DOHH2 (cell line): ENCODE data around the gene AMD1.

ENCODE experiments used
- H3F3A ChIP-seq: fragments of 200-600 bp; sonication (generic), shearing (Covaris generic); 2 replicates; pipeline ENCODE4 v1.6.0; 2016; ENCODE audit warnings: antibody characterized with exemption, mild to moderate bottlenecking; ENCODE audit not compliant: control insufficient read depth, insufficient read depth
- H3K27ac ChIP-seq: fragments of 200-600 bp; sonication (generic); 2 replicates; pipeline ENCODE4 v1.5.1; 2014; ENCODE audit warnings: low read depth, mild to moderate bottlenecking, low read length, moderate library complexity
- H3K27me3 ChIP-seq: fragments of 200-600 bp; sonication (generic); 2 replicates; pipeline ENCODE4 v1.6.1; 2014; ENCODE audit warnings: mild to moderate bottlenecking, low read length, mixed read lengths; ENCODE audit not compliant: control insufficient read depth
- H3K36me3 ChIP-seq: fragments of 200-600 bp; sonication (generic); 2 replicates; pipeline ENCODE4 v1.6.1; 2014; ENCODE audit warnings: mild to moderate bottlenecking, low read length, moderate library complexity, mixed read lengths; ENCODE audit not compliant: control insufficient read depth
- H3K4me1 ChIP-seq: fragments of 200-600 bp; sonication (generic); 2 replicates; pipeline ENCODE4 v1.6.1; 2014; ENCODE audit warnings: mild to moderate bottlenecking, low read length, mixed read lengths; ENCODE audit not compliant: control insufficient read depth
- H3K4me2 ChIP-seq: fragments of 200-600 bp; sonication (generic); 2 replicates; pipeline ENCODE4 v1.6.0; 2014; ENCODE audit warnings: mild to moderate bottlenecking, low read length, moderate library complexity
- H3K4me3 ChIP-seq: fragments of 200-600 bp; sonication (generic); 2 replicates; pipeline ENCODE4 v1.5.1; 2014; ENCODE audit warnings: mild to moderate bottlenecking, low read length, mixed read lengths
- H3K79me2 ChIP-seq: fragments of 200-600 bp; sonication (generic); 2 replicates; pipeline ENCODE4 v1.6.1; 2014; ENCODE audit warnings: mild to moderate bottlenecking, low read length, mixed read lengths; ENCODE audit not compliant: control insufficient read depth
- H3K9me2 ChIP-seq: fragments of 200-600 bp; sonication (generic); replicated peaks from 2 replicates; pipeline ENCODE4 v1.6.1; 2014; ENCODE audit warnings: mild to moderate bottlenecking, low read length, mixed read lengths; ENCODE audit not compliant: control insufficient read depth
- H3K9me3 ChIP-seq: fragments of 200-600 bp; sonication (generic); 2 replicates; pipeline ENCODE4 v1.6.1; 2014; ENCODE audit warnings: antibody characterized with exemption, low read length, mixed read lengths; ENCODE audit not compliant: control insufficient read depth, insufficient read depth
- H4K20me1 ChIP-seq: fragments of 200-600 bp; sonication (generic); 2 replicates; pipeline ENCODE4 v1.6.0; 2014; ENCODE audit warnings: low read depth, mild to moderate bottlenecking, antibody characterized with exemption, low read length, moderate library complexity; ENCODE audit not compliant: control insufficient read depth, insufficient read depth
- EZH2phosphoT487 ChIP-seq: fragments of 200-600 bp; sonication (generic); IDR thresholded peaks from 2 replicates; pipeline ENCODE4 v1.6.1; 2017; ENCODE audit warnings: borderline replicate concordance, mild to moderate bottlenecking, antibody characterized with exemption, low read length, moderate library complexity, mixed read lengths
- TF ChIP-seq, protein P1 (sequence below): fragments of 200-600 bp; sonication (generic); IDR thresholded peaks from one replicate; pipeline ENCODE4 v1.5.1; 2014; ENCODE audit warnings: antibody characterized with exemption, mild to moderate bottlenecking, low read depth, low read length; ENCODE audit not compliant: poor library complexity, severe bottlenecking

Gene AMD1

DNA sequence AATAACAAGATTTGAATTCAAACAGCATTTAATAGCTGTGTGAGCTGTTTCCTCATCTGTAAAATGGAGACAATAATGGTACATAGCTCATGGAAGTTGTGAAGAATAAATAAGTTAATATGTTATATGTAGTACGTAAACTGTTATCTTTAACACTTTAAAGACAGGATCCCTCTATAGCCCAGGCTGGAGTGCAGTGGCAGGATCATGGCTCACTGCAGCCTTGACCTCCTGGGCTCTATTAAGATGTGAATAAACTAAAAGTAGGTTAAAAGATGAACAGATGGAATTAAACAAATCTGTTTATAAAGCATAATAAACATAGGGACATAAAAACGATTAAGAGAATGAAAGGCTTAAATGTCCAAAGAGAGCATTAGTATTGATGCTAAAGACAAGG, 3.0 kb downstream of the AMD1 start:
- H3K36me3 ChIP-seq: peaks cover 72% of the 10 kb centered on the region

DNA sequence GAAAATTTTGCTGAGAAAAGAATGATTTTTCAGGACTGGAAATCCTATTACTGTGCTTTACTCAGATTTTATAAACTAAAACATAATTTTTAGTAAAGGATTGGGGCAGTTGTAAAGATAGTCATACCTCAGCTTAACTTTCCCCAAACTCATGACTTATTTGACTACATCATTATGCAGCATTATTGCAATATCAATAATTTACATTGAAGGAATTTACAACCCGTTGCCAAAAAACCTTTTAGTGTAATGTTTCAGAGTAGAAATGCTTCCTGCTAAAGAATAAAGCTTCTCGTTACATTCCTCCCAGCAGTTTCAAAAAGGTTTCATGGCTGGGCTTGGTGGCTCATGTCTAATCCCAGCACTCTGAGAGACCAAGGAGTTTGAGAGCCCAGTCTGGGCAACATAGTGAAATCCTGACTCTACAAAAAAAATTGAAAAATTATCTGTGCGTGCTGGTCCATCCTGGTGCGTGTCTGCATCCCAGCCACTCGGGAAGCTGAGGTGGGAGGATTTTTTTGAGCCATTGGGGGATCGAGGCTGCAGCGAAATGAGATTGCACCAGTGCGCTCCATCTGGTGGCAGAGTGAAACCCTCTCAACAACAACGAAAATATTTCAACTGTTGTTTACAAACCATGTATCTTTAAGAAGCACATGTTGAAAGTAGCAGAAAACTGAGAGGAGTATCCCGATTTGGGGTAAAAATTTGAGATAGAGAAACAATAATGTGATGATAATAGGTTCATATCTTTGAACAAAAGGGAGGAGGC, 4.4 kb downstream of the AMD1 start:
- peaks cover 100% of the 10 kb centered on the region for H3K79me2 ChIP-seq
- no peaks in the 10 kb centered on the region for H3K27me3 ChIP-seq
- H3K4me2 ChIP-seq: peak overlapping the region; percentile 89
- H3K27ac ChIP-seq: no peak overlapping the region
- no peak for TF ChIP-seq EZH2phosphoT487
- TF ChIP-seq, protein P1, sequence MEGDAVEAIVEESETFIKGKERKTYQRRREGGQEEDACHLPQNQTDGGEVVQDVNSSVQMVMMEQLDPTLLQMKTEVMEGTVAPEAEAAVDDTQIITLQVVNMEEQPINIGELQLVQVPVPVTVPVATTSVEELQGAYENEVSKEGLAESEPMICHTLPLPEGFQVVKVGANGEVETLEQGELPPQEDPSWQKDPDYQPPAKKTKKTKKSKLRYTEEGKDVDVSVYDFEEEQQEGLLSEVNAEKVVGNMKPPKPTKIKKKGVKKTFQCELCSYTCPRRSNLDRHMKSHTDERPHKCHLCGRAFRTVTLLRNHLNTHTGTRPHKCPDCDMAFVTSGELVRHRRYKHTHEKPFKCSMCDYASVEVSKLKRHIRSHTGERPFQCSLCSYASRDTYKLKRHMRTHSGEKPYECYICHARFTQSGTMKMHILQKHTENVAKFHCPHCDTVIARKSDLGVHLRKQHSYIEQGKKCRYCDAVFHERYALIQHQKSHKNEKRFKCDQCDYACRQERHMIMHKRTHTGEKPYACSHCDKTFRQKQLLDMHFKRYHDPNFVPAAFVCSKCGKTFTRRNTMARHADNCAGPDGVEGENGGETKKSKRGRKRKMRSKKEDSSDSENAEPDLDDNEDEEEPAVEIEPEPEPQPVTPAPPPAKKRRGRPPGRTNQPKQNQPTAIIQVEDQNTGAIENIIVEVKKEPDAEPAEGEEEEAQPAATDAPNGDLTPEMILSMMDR: peak; percentile 84
- H3F3A ChIP-seq: no peaks in the 10 kb centered on the region; the same call in 1 of the 2 replicates
- peak overlapping the region; percentile 94 for H3K4me3 ChIP-seq
- peaks cover 81% of the 10 kb centered on the region for H3K36me3 ChIP-seq
- no peaks in the 10 kb centered on the region for H3K9me3 ChIP-seq
- no peaks in the 10 kb centered on the region for H3K9me2 ChIP-seq
- peaks cover 67% of the 10 kb centered on the region for H3K4me1 ChIP-seq
- H4K20me1 ChIP-seq: peaks cover 66% of the 10 kb centered on the region

More for the DNA sequence above, 3.0 kb downstream of the AMD1 start:
- H3K79me2 ChIP-seq: peaks cover 95% of the 10 kb centered on the region
- H3K27me3 ChIP-seq: no peaks in the 10 kb centered on the region
- H3F3A ChIP-seq: no peaks in the 10 kb centered on the region; the same call in 1 of the 2 replicates
- H3K9me2 ChIP-seq: no peaks in the 10 kb centered on the region
- peaks cover 68% of the 10 kb centered on the region for H3K4me1 ChIP-seq
- no peaks in the 10 kb centered on the region for H3K9me3 ChIP-seq
- peaks cover 57% of the 10 kb centered on the region for H4K20me1 ChIP-seq
- H3K4me2 ChIP-seq: peak overlapping the region; percentile 89
- H3K4me3 ChIP-seq: peak overlapping the region; percentile 94
- H3K27ac ChIP-seq: no peak overlapping the region
- TF ChIP-seq EZH2phosphoT487: no peak
- TF ChIP-seq, protein P1: no peak

DNA sequence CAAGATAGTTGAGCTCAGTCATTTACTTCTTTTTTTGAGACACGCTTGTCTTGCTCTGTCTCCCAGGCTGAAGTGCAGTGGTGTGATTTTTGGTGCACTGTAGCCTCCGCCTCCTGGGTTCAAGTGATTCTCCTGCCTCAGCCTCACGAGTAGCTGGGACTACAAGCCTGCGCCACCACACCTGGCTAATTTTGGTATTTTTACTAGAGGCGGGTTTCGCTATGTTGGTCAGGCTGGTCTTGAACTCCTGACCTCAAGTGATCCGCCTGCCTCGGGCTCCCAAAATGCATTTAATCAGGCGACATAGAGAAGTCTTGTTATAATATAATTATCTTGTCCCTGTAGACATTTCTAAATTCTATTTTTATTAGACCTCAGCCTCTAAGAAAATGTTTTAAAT, 6.1 kb downstream of the AMD1 start:
- H3K4me1 ChIP-seq: peaks cover 84% of the 10 kb centered on the region
- H3F3A ChIP-seq: peaks cover 4% of the 10 kb centered on the region
- H3K9me2 ChIP-seq: no peaks in the 10 kb centered on the region
- TF ChIP-seq, protein P1: no peak
- TF ChIP-seq EZH2phosphoT487: no peak
- H3K27me3 ChIP-seq: no peaks in the 10 kb centered on the region
- peaks cover 80% of the 10 kb centered on the region for H4K20me1 ChIP-seq
- H3K4me2 ChIP-seq: peak overlapping the region; percentile 89
- H3K9me3 ChIP-seq: no peaks in the 10 kb centered on the region
- peak overlapping the region; percentile 94 for H3K4me3 ChIP-seq
- H3K36me3 ChIP-seq: peaks cover 89% of the 10 kb centered on the region
- H3K79me2 ChIP-seq: peaks cover 100% of the 10 kb centered on the region
- H3K27ac ChIP-seq: no peak overlapping the region
